Measurements from ENCODE around the gene AFF2.

Gene AFF2

GRCh38 chrX:148633218-148633908, 132.9 kb downstream of the AFF2 start:
- Histone ChIP-seq H3K9ac (ENCODE audit: low read length in 2 of 2) (no peak overlapping the region), H3K4me3 (ENCODE audit: low read length in 2 of 2) (no peak overlapping the region), H3K27me3 (ENCODE audit: control insufficient read depth in 1 of 2, insufficient read depth in 2 of 2, low read length in 2 of 2) (no peaks in the 10 kb centered on the region), H3K9me3 (ENCODE audit: control insufficient read depth in 2 of 2, low read length in 2 of 2) (no peaks in the 10 kb centered on the region), H3K27ac (ENCODE audit: low read length) (no peak overlapping the region), H3K36me3 (ENCODE audit: control insufficient read depth in 2 of 2, insufficient read depth in 2 of 2, low read length in 2 of 2) (no peaks in the 10 kb centered on the region), H3K4me1 (ENCODE audit: control insufficient read depth, insufficient read depth, low read length) (peaks cover 2% of the 10 kb centered on the region)

- Histone ChIP-seq H3K27ac (ENCODE audit: low read length) (no peak overlapping the region), H3K9me3 (ENCODE audit: control insufficient read depth in 2 of 2, low read length in 2 of 2) (no peaks in the 10 kb centered on the region), H3K4me3 (ENCODE audit: low read length in 2 of 2) (no peak overlapping the region), H3K27me3 (ENCODE audit: control insufficient read depth in 1 of 2, insufficient read depth in 2 of 2, low read length in 2 of 2) (no peaks in the 10 kb centered on the region), H3K9ac (ENCODE audit: low read length in 2 of 2) (no peak overlapping the region), H3K4me1 (ENCODE audit: control insufficient read depth, insufficient read depth, low read length) (peaks cover 2% of the 10 kb centered on the region), H3K36me3 (ENCODE audit: control insufficient read depth in 2 of 2, insufficient read depth in 2 of 2, low read length in 2 of 2) (no peaks in the 10 kb centered on the region)
These were observed 134.2 kb downstream of the AFF2 start for GRCh38 chrX:148634591-148634990.

- H3K4me1 ChIP-seq (ENCODE audit: control insufficient read depth, insufficient read depth, low read length) = no peaks in the 10 kb centered on the region
- no peaks in the 10 kb centered on the region for H3K9me3 ChIP-seq (ENCODE audit: control insufficient read depth in 2 of 2, low read length in 2 of 2)
- H3K4me3 ChIP-seq (ENCODE audit: low read length in 2 of 2) = no peak overlapping the region
- H3K27me3 ChIP-seq (ENCODE audit: control insufficient read depth in 1 of 2, insufficient read depth in 2 of 2, low read length in 2 of 2) = no peaks in the 10 kb centered on the region
- H3K36me3 ChIP-seq (ENCODE audit: control insufficient read depth in 2 of 2, insufficient read depth in 2 of 2, low read length in 2 of 2) = no peaks in the 10 kb centered on the region
- no peak overlapping the region for H3K9ac ChIP-seq (ENCODE audit: low read length in 2 of 2)
- no peak overlapping the region for H3K27ac ChIP-seq (ENCODE audit: low read length)
These were observed 143.0 kb downstream of the AFF2 start for GRCh38 chrX:148643460-148643859.

- no peak overlapping the region for H3K4me3 ChIP-seq (ENCODE audit: low read length in 2 of 2)
- H3K36me3 ChIP-seq (ENCODE audit: control insufficient read depth in 2 of 2, insufficient read depth in 2 of 2, low read length in 2 of 2) = no peaks in the 10 kb centered on the region
- no peaks in the 10 kb centered on the region for H3K4me1 ChIP-seq (ENCODE audit: control insufficient read depth, insufficient read depth, low read length)
- H3K27me3 ChIP-seq (ENCODE audit: control insufficient read depth in 1 of 2, insufficient read depth in 2 of 2, low read length in 2 of 2) = no peaks in the 10 kb centered on the region
- H3K9ac ChIP-seq (ENCODE audit: low read length in 2 of 2) = no peak overlapping the region
- no peaks in the 10 kb centered on the region for H3K9me3 ChIP-seq (ENCODE audit: control insufficient read depth in 2 of 2, low read length in 2 of 2)
- H3K27ac ChIP-seq (ENCODE audit: low read length) = no peak overlapping the region
These were observed 147.2 kb downstream of the AFF2 start for GRCh38 chrX:148647651-148648050.

GRCh38 chrX:148649145-148649795, 148.9 kb downstream of the AFF2 start:
- no peak overlapping the region for H3K27ac ChIP-seq (ENCODE audit: low read length)
- H3K27me3 ChIP-seq (ENCODE audit: control insufficient read depth in 1 of 2, insufficient read depth in 2 of 2, low read length in 2 of 2) = no peaks in the 10 kb centered on the region
- H3K9me3 ChIP-seq (ENCODE audit: control insufficient read depth in 2 of 2, low read length in 2 of 2) = no peaks in the 10 kb centered on the region
- no peak overlapping the region for H3K9ac ChIP-seq (ENCODE audit: low read length in 2 of 2)
- H3K4me1 ChIP-seq (ENCODE audit: control insufficient read depth, insufficient read depth, low read length) = no peaks in the 10 kb centered on the region
- H3K36me3 ChIP-seq (ENCODE audit: control insufficient read depth in 2 of 2, insufficient read depth in 2 of 2, low read length in 2 of 2) = no peaks in the 10 kb centered on the region
- H3K4me3 ChIP-seq (ENCODE audit: low read length in 2 of 2) = no peak overlapping the region

- H3K9me3 ChIP-seq (ENCODE audit: control insufficient read depth in 2 of 2, low read length in 2 of 2) = no peaks in the 10 kb centered on the region
- no peak overlapping the region for H3K27ac ChIP-seq (ENCODE audit: low read length)
- H3K36me3 ChIP-seq (ENCODE audit: control insufficient read depth in 2 of 2, insufficient read depth in 2 of 2, low read length in 2 of 2) = no peaks in the 10 kb centered on the region
- no peak overlapping the region for H3K9ac ChIP-seq (ENCODE audit: low read length in 2 of 2)
- H3K4me3 ChIP-seq (ENCODE audit: low read length in 2 of 2) = no peak overlapping the region
- H3K4me1 ChIP-seq (ENCODE audit: control insufficient read depth, insufficient read depth, low read length) = no peaks in the 10 kb centered on the region
- no peaks in the 10 kb centered on the region for H3K27me3 ChIP-seq (ENCODE audit: control insufficient read depth in 1 of 2, insufficient read depth in 2 of 2, low read length in 2 of 2)
These were observed 157.8 kb downstream of the AFF2 start for GRCh38 chrX:148658115-148658730.

- Histone ChIP-seq H3K4me1 (ENCODE audit: control insufficient read depth, insufficient read depth, low read length) (no peaks in the 10 kb centered on the region), H3K36me3 (ENCODE audit: control insufficient read depth in 2 of 2, insufficient read depth in 2 of 2, low read length in 2 of 2) (no peaks in the 10 kb centered on the region), H3K27ac (ENCODE audit: low read length) (no peak overlapping the region), H3K9ac (ENCODE audit: low read length in 2 of 2) (no peak overlapping the region), H3K9me3 (ENCODE audit: control insufficient read depth in 2 of 2, low read length in 2 of 2) (no peaks in the 10 kb centered on the region), H3K4me3 (ENCODE audit: low read length in 2 of 2) (no peak overlapping the region), H3K27me3 (ENCODE audit: control insufficient read depth in 1 of 2, insufficient read depth in 2 of 2, low read length in 2 of 2) (no peaks in the 10 kb centered on the region)
These were observed 159.1 kb downstream of the AFF2 start for GRCh38 chrX:148659481-148659880.

GRCh38 chrX:148661035-148661434, 160.6 kb downstream of the AFF2 start:
- Histone ChIP-seq H3K4me1 (ENCODE audit: control insufficient read depth, insufficient read depth, low read length) (no peaks in the 10 kb centered on the region), H3K27ac (ENCODE audit: low read length) (no peak overlapping the region), H3K9me3 (ENCODE audit: control insufficient read depth in 2 of 2, low read length in 2 of 2) (no peaks in the 10 kb centered on the region), H3K36me3 (ENCODE audit: control insufficient read depth in 2 of 2, insufficient read depth in 2 of 2, low read length in 2 of 2) (no peaks in the 10 kb centered on the region), H3K27me3 (ENCODE audit: control insufficient read depth in 1 of 2, insufficient read depth in 2 of 2, low read length in 2 of 2) (no peaks in the 10 kb centered on the region), H3K9ac (ENCODE audit: low read length in 2 of 2) (no peak overlapping the region), H3K4me3 (ENCODE audit: low read length in 2 of 2) (no peak overlapping the region)

- no peak overlapping the region for H3K9ac ChIP-seq (ENCODE audit: low read length in 2 of 2)
- H3K27ac ChIP-seq (ENCODE audit: low read length) = no peak overlapping the region
- H3K36me3 ChIP-seq (ENCODE audit: control insufficient read depth in 2 of 2, insufficient read depth in 2 of 2, low read length in 2 of 2) = no peaks in the 10 kb centered on the region
These were observed 161.6 kb downstream of the AFF2 start for GRCh38 chrX:148662014-148662413.

GRCh38 chrX:148664171-148664570, 163.8 kb downstream of the AFF2 start:
- Histone ChIP-seq H3K27me3 (ENCODE audit: control insufficient read depth in 1 of 2, insufficient read depth in 2 of 2, low read length in 2 of 2) (no peaks in the 10 kb centered on the region), H3K9me3 (ENCODE audit: control insufficient read depth in 2 of 2, low read length in 2 of 2) (no peaks in the 10 kb centered on the region), H3K4me1 (ENCODE audit: control insufficient read depth, insufficient read depth, low read length) (no peaks in the 10 kb centered on the region), H3K4me3 (ENCODE audit: low read length in 2 of 2) (no peak overlapping the region), H3K9ac (ENCODE audit: low read length in 2 of 2) (no peak overlapping the region), H3K36me3 (ENCODE audit: control insufficient read depth in 2 of 2, insufficient read depth in 2 of 2, low read length in 2 of 2) (no peaks in the 10 kb centered on the region), H3K27ac (ENCODE audit: low read length) (no peak overlapping the region)

More at GRCh38 chrX:148662014-148662413, 161.6 kb downstream of the AFF2 start:
- H3K4me3 ChIP-seq (ENCODE audit: low read length in 2 of 2) = no peak overlapping the region
- H3K27me3 ChIP-seq (ENCODE audit: control insufficient read depth in 1 of 2, insufficient read depth in 2 of 2, low read length in 2 of 2) = no peaks in the 10 kb centered on the region
- no peaks in the 10 kb centered on the region for H3K9me3 ChIP-seq (ENCODE audit: control insufficient read depth in 2 of 2, low read length in 2 of 2)
- no peaks in the 10 kb centered on the region for H3K4me1 ChIP-seq (ENCODE audit: control insufficient read depth, insufficient read depth, low read length)

GRCh38 chrX:148664995-148665394, 164.6 kb downstream of the AFF2 start:
- H3K9ac ChIP-seq (ENCODE audit: low read length in 2 of 2) = no peak overlapping the region
- H3K4me3 ChIP-seq (ENCODE audit: low read length in 2 of 2) = no peak overlapping the region
- no peak overlapping the region for H3K27ac ChIP-seq (ENCODE audit: low read length)
- no peaks in the 10 kb centered on the region for H3K36me3 ChIP-seq (ENCODE audit: control insufficient read depth in 2 of 2, insufficient read depth in 2 of 2, low read length in 2 of 2)
- H3K27me3 ChIP-seq (ENCODE audit: control insufficient read depth in 1 of 2, insufficient read depth in 2 of 2, low read length in 2 of 2) = no peaks in the 10 kb centered on the region
- H3K4me1 ChIP-seq (ENCODE audit: control insufficient read depth, insufficient read depth, low read length) = no peaks in the 10 kb centered on the region
- H3K9me3 ChIP-seq (ENCODE audit: control insufficient read depth in 2 of 2, low read length in 2 of 2) = no peaks in the 10 kb centered on the region
